Astrocyte (in vitro differentiated cells and primary cell): ENCODE data around the gene OSBPL2. TPM values are rescaled to one million over a fixed set of nuclear protein-coding genes. Genes with fewer than 3 reads are reported as not detected.

Source experiments
- DNase-seq: peaks from one replicate; pipeline ENCODE4 v3.0.0-alpha.2; 2010; ENCODE audit warnings: low read depth
- FAIRE-seq: peaks from 2 replicates; lab custom pipeline; 2011; peaks lifted over from hg19 to GRCh38; lab: Jason Lieb, UNC
- H2AFZ ChIP-seq: 2 replicates; pipeline ENCODE4 v1.6.0; 2012; ENCODE audit warnings: low read depth, low read length, inconsistent platforms
- H3K27ac ChIP-seq: 2 replicates; pipeline ENCODE4 v1.5.1; 2011; ENCODE audit warnings: low read depth, low read length, inconsistent platforms
- H3K27me3 ChIP-seq: 2 replicates; pipeline ENCODE4 v1.6.0; 2011; ENCODE audit warnings: low read length, inconsistent platforms; ENCODE audit not compliant: insufficient read depth
- H3K36me3 ChIP-seq: 2 replicates; pipeline ENCODE4 v1.5.1; 2011; ENCODE audit warnings: low read length, inconsistent platforms; ENCODE audit not compliant: insufficient read depth
- H3K4me1 ChIP-seq: 2 replicates; pipeline ENCODE4 v1.5.1; 2011; ENCODE audit warnings: low read length, inconsistent platforms; ENCODE audit not compliant: insufficient read depth
- H3K4me2 ChIP-seq: 2 replicates; pipeline ENCODE4 v1.6.0; 2012; ENCODE audit warnings: low read length, inconsistent platforms
- H3K4me3 ChIP-seq: 2 replicates; pipeline ENCODE4 v1.5.1; 2011; ENCODE audit warnings: low read depth, mild to moderate bottlenecking, low read length, inconsistent platforms; ENCODE audit not compliant: insufficient read depth
- H3K79me2 ChIP-seq: 2 replicates; pipeline ENCODE4 v1.6.0; 2012; ENCODE audit warnings: mild to moderate bottlenecking, low read length, inconsistent platforms; ENCODE audit not compliant: insufficient read depth
- H3K9ac ChIP-seq: 2 replicates; pipeline ENCODE4 v1.6.0; 2012; ENCODE audit warnings: mild to moderate bottlenecking, low read length, inconsistent platforms
- H3K9me3 ChIP-seq: 2 replicates; pipeline ENCODE4 v1.5.1; 2012; ENCODE audit warnings: low read depth, mild to moderate bottlenecking, low read length, inconsistent platforms; ENCODE audit not compliant: insufficient read depth
- H4K20me1 ChIP-seq: 2 replicates; pipeline ENCODE4 v1.6.0; 2012; ENCODE audit warnings: low read length, inconsistent platforms; ENCODE audit not compliant: insufficient read depth
- H3K27ac Mint-ChIP-seq: one replicate; pipeline ENCODE4 v1.8.0; 2021; ENCODE audit warnings: mild to moderate bottlenecking, mixed read lengths; ENCODE audit not compliant: unreplicated experiment
- H3K27me3 Mint-ChIP-seq: one replicate; pipeline ENCODE4 v1.8.0; 2021; ENCODE audit warnings: low read depth, mixed read lengths; ENCODE audit not compliant: unreplicated experiment
- H3K36me3 Mint-ChIP-seq: one replicate; pipeline ENCODE4 v1.8.0; 2021; ENCODE audit warnings: low read depth, mixed read lengths; ENCODE audit not compliant: unreplicated experiment
- H3K4me1 Mint-ChIP-seq: one replicate; pipeline ENCODE4 v1.8.0; 2021; ENCODE audit warnings: low read depth, mixed read lengths; ENCODE audit not compliant: unreplicated experiment
- H3K4me3 Mint-ChIP-seq: one replicate; pipeline ENCODE4 v1.8.0; 2021; ENCODE audit warnings: mild to moderate bottlenecking, moderate library complexity, mixed read lengths; ENCODE audit not compliant: unreplicated experiment
- H3K9me3 Mint-ChIP-seq: one replicate; pipeline ENCODE4 v1.8.0; 2021; ENCODE audit warnings: mild to moderate bottlenecking, mixed read lengths; ENCODE audit not compliant: unreplicated experiment
- EZH2 ChIP-seq: IDR thresholded peaks from 2 replicates; pipeline ENCODE4 v1.6.1; 2012; ENCODE audit warnings: mild to moderate bottlenecking, low read length, inconsistent platforms; ENCODE audit not compliant: insufficient read depth
- total RNA-seq: library from RNA; stranded (reverse); gene quantifications from 2 replicates; pipeline ENCODE4 v1.2.1, GENCODE V29; 2021
- TF ChIP-seq, protein P1 (sequence below): IDR thresholded peaks from 2 replicates; pipeline ENCODE4 v1.5.1; 2011; ENCODE audit warnings: low read depth, mild to moderate bottlenecking, inconsistent platforms, low read length, moderate library complexity; ENCODE audit not compliant: insufficient read depth

The OSBPL2 gene
- total RNA-seq, 1 donor from 2014 or later: 60.3 TPM

DNA sequence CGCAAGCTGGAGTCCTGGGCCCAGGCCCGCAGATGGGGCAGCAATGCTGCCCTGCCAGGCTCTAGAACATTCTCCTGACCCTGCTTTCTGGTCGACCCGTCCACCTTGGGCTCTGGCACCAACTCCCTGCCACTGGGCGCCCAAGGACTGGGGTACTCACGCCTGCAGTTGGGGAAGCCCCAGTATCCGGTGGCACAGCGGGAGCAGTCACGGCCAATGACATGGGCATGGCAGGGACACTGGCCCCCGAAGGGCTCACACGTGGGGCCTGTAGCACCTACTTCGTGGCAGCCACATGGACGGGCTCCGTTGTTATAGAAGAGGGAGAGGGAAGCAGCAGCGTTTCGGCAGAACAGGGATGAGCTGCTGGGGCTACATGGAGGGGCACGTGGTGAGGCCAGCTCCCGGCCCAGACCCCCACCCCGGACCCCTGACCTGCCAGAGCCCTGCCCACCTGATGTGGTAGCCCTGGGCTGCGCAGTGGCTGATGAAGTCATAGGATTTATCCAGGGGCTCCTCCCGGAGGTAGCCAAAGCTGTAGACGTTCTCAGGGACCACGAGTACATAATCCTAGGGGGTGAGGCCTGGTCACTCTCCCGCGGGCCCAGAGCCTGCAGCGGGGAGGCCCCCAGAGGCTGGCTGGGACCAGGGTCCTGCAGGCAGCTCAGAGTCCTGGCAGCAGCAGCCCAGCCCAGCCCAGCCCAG, 90.5 kb downstream of the OSBPL2 start:
- no peaks in the 10 kb centered on the region for H3K27me3 ChIP-seq
- no peak for FAIRE-seq
- DNase-seq: no peak
- no peak overlapping the region for H3K27ac ChIP-seq
- no peak overlapping the region for H3K9ac ChIP-seq
- H3K4me3 ChIP-seq: no peak overlapping the region
- H3K4me3 Mint-ChIP-seq: no peak overlapping the region
- H3K4me1 ChIP-seq: no peaks in the 10 kb centered on the region
- H3K79me2 ChIP-seq: no peaks in the 10 kb centered on the region
- no peak overlapping the region for H3K27ac Mint-ChIP-seq
- no peaks in the 10 kb centered on the region for H4K20me1 ChIP-seq
- H3K9me3 ChIP-seq: no peaks in the 10 kb centered on the region
- H3K4me2 ChIP-seq: no peak overlapping the region
- H3K36me3 Mint-ChIP-seq: peaks cover 6% of the 10 kb centered on the region
- H3K9me3 Mint-ChIP-seq: no peaks in the 10 kb centered on the region
- H2AFZ ChIP-seq: no peak overlapping the region
- H3K27me3 Mint-ChIP-seq: no peaks in the 10 kb centered on the region
- TF ChIP-seq EZH2: no peak
- TF ChIP-seq, protein P1, sequence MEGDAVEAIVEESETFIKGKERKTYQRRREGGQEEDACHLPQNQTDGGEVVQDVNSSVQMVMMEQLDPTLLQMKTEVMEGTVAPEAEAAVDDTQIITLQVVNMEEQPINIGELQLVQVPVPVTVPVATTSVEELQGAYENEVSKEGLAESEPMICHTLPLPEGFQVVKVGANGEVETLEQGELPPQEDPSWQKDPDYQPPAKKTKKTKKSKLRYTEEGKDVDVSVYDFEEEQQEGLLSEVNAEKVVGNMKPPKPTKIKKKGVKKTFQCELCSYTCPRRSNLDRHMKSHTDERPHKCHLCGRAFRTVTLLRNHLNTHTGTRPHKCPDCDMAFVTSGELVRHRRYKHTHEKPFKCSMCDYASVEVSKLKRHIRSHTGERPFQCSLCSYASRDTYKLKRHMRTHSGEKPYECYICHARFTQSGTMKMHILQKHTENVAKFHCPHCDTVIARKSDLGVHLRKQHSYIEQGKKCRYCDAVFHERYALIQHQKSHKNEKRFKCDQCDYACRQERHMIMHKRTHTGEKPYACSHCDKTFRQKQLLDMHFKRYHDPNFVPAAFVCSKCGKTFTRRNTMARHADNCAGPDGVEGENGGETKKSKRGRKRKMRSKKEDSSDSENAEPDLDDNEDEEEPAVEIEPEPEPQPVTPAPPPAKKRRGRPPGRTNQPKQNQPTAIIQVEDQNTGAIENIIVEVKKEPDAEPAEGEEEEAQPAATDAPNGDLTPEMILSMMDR: no peak
- H3K4me1 Mint-ChIP-seq: no peaks in the 10 kb centered on the region
- no peaks in the 10 kb centered on the region for H3K36me3 ChIP-seq

DNA sequence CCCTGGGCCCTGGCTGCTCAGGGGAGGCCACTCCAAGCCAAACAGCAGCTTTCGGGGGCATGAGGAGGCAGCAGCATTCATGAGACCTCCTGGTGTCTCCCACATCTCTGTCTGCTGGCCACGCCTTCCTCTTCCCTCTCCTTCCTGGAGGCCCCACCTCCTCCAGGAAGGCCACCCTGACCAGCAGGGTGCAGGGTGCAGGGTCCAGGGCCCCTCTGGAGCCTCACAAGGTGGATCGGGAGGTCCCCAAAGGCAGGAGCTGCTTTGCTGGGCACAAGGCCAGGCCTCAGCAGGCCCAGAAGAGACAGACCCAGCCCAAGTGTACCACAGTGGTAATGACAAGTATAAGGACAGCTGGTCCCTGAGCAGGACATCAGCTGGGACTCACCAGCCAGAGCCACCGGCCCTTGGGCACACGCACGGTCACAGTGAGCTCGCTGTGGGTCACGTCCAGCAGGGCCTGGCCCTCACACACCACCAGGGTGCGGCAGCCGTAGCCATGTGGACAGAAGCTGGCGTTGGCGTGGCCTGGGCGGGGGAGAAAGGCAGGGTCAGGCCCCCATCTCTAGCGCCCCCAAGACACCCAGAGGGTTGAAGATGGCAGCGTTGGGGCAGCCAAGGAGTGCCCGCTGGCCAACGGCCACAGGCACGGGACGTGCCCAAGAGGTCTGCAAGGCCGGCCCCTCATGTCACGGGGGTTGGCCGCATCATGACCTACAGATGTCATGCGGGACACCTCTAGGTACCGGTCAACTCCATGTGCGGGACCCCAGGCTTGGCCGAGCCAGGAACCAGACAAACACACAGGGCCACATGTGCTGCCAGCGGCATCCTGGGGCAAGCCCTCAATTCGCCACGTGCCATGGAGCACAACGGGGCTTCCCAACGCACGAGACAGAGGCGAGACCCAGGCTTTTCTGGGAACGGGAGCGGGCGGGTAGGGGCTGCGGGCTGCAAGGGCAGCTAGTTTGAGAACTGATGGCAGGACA, 91.4 kb downstream of the OSBPL2 start:
- H3K36me3 ChIP-seq: no peaks in the 10 kb centered on the region
- Mint-ChIP-seq H3K9me3 (no peaks in the 10 kb centered on the region), H3K4me1 (no peaks in the 10 kb centered on the region), H3K36me3 (peaks cover 6% of the 10 kb centered on the region), H3K27me3 (no peaks in the 10 kb centered on the region), H3K4me3 (no peak overlapping the region), H3K27ac (no peak overlapping the region)
- no peak overlapping the region for H3K9ac ChIP-seq
- no peaks in the 10 kb centered on the region for H4K20me1 ChIP-seq
- H3K27me3 ChIP-seq: no peaks in the 10 kb centered on the region
- H3K9me3 ChIP-seq: no peaks in the 10 kb centered on the region
- H3K27ac ChIP-seq: no peak overlapping the region
- no peaks in the 10 kb centered on the region for H3K4me1 ChIP-seq
- DNase-seq: no peak
- no peaks in the 10 kb centered on the region for H3K79me2 ChIP-seq
- TF ChIP-seq EZH2: no peak
- TF ChIP-seq, protein P1: no peak
- H3K4me3 ChIP-seq: no peak overlapping the region
- no peak overlapping the region for H3K4me2 ChIP-seq
- no peak overlapping the region for H2AFZ ChIP-seq
- no peak for FAIRE-seq
